PC-3 (cell line): ENCODE data around the gene ARHGAP15. TPM values are rescaled to one million over a fixed set of nuclear protein-coding genes. Genes with fewer than 3 reads are reported as not detected.

Source experiments
- ATAC-seq: fragments of 200-7000 bp; cut with Tn5 transposase; 2 replicates; pipeline ENCODE4 v1.9.1; 2020; ENCODE audit warnings: mild to moderate bottlenecking, moderate library complexity
- BruUV-seq: library from RNA; stranded (reverse); fragments of 400-500 nt; replicated peaks from 2 replicates; lab custom pipeline; 2021; lab: Mats Ljungman, UMichigan
- CTCF ChIA-PET: fragments of 300-600 bp; sonication (Branson Sonifier 250); formaldehyde crosslinking; loops from one replicate; lab custom pipeline; 2022; ENCODE audit warnings: antibody characterized with exemption; lab: Charles Lee
- POLR2A ChIA-PET: fragments of 300-600 bp; sonication (Branson Sonifier 250); formaldehyde crosslinking; loops from one replicate; lab custom pipeline; 2022; ENCODE audit warnings: antibody characterized with exemption; ENCODE audit not compliant: unreplicated experiment; lab: Charles Lee
- DNase-seq: peaks from one replicate; pipeline ENCODE4 v3.0.0-alpha.2; 2015
- H2AFZ ChIP-seq: fragments of 300-600 bp; sonication (generic); 2 replicates; pipeline ENCODE4 v1.6.0; 2016; ENCODE audit warnings: antibody characterized with exemption, low read length
- H3F3A ChIP-seq: fragments of 300-600 bp; sonication (generic); one replicate; pipeline ENCODE4 v1.6.0; 2017; ENCODE audit warnings: antibody characterized with exemption, low read length, control low read depth, mild to moderate bottlenecking; ENCODE audit not compliant: unreplicated experiment
- H3K27ac ChIP-seq: fragments of 300-600 bp; sonication (generic); 2 replicates; pipeline ENCODE4 v1.5.1; 2016; ENCODE audit warnings: mild to moderate bottlenecking, low read length
- H3K27me3 ChIP-seq: fragments of 300-600 bp; sonication (generic); 2 replicates; pipeline ENCODE4 v1.6.1; 2016; ENCODE audit warnings: low read length, mixed read lengths
- H3K36me3 ChIP-seq: fragments of 300-600 bp; sonication (generic); 2 replicates; pipeline ENCODE4 v1.6.1; 2016; ENCODE audit warnings: low read depth, mixed run types, low read length, mixed read lengths
- H3K4me1 ChIP-seq: fragments of 300-600 bp; sonication (generic); 2 replicates; pipeline ENCODE4 v1.5.1; 2016; ENCODE audit warnings: low read length; ENCODE audit not compliant: insufficient read depth
- H3K4me2 ChIP-seq: fragments of 300-600 bp; sonication (generic); 2 replicates; pipeline ENCODE4 v1.6.0; 2016; ENCODE audit warnings: low read length
- H3K4me3 ChIP-seq: fragments of 300-600 bp; sonication (generic); 2 replicates; pipeline ENCODE4 v1.5.1; 2016; ENCODE audit warnings: mild to moderate bottlenecking, low read length, mixed read lengths
- H3K79me2 ChIP-seq: fragments of 300-600 bp; sonication (generic); 2 replicates; pipeline ENCODE4 v1.6.1; 2017; ENCODE audit warnings: low read length, mixed read lengths
- H3K9ac ChIP-seq: fragments of 300-600 bp; sonication (generic); 2 replicates; pipeline ENCODE4 v1.6.0; 2016; ENCODE audit warnings: mild to moderate bottlenecking, low read length
- H3K9me2 ChIP-seq: fragments of 300-600 bp; sonication (generic); replicated peaks from 2 replicates; pipeline ENCODE4 v1.6.1; 2016; ENCODE audit warnings: mixed run types, low read length, mixed read lengths
- H3K9me3 ChIP-seq: fragments of 300-600 bp; sonication (generic); 2 replicates; pipeline ENCODE4 v1.6.1; 2016; ENCODE audit warnings: low read length, mixed read lengths
- H4K20me1 ChIP-seq: fragments of 300-600 bp; sonication (generic); 2 replicates; pipeline ENCODE4 v1.6.1; 2016; ENCODE audit warnings: low read length, mixed read lengths
- CTCF ChIP-seq: fragments of 300-600 bp; sonication (generic); conservative IDR thresholded peaks from 2 replicates; pipeline ENCODE4 v1.5.1; 2017; ENCODE audit warnings: antibody characterized with exemption, low read depth, mild to moderate bottlenecking, low read length
- EZH2 ChIP-seq: fragments of 300-600 bp; sonication (generic); IDR thresholded peaks from one replicate; pipeline ENCODE4 v1.6.1; 2017; ENCODE audit warnings: antibody characterized with exemption, mild to moderate bottlenecking, low read length; ENCODE audit not compliant: unreplicated experiment
- EZH2phosphoT487 ChIP-seq: fragments of 300-600 bp; sonication (generic); IDR thresholded peaks from 2 replicates; pipeline ENCODE4 v1.6.1; 2018; ENCODE audit warnings: mild to moderate bottlenecking, antibody characterized with exemption, low read length, borderline replicate concordance
- intact Hi-C: fragments of 100-400 bp; cut with micrococcal nuclease; formaldehyde crosslinking; loops from 2 replicates; pipeline ENCODE4 v1.9.0; 2023
- total RNA-seq: library from RNA; depleted of rRNA; stranded (reverse); fragments of >200 nt; gene quantifications from 2 replicates; pipeline ENCODE4 v1.2.3, GENCODE V29; 2014

The ARHGAP15 gene
- total RNA-seq, 1 experiment from 2014 or later, result not detected

GRCh38 chr2:143792602-143793001 is 663.4 kb downstream of the ARHGAP15 start:
- Histone ChIP-seq H3K4me2 (no peak overlapping the region), H3K27ac (no peak overlapping the region), H2AFZ (no peak overlapping the region), H3K79me2 (no peaks in the 10 kb centered on the region), H3F3A (no peaks in the 10 kb centered on the region), H3K27me3 (no peaks in the 10 kb centered on the region), H3K36me3 (no peaks in the 10 kb centered on the region), H4K20me1 (no peaks in the 10 kb centered on the region), H3K4me3 (no peak overlapping the region), H3K9me2 (no peaks in the 10 kb centered on the region), H3K9ac (no peak overlapping the region), H3K4me1 (no peaks in the 10 kb centered on the region), H3K9me3 (no peaks in the 10 kb centered on the region)
- no TSS peak for BruUV-seq
- ChIA-PET CTCF (no interaction called here), POLR2A (no interaction called here)
- DNase-seq (no peak), ATAC-seq (no peak)
- intact Hi-C loops, result no loop called here
- TF ChIP-seq EZH2phosphoT487, result no peak
- TF ChIP-seq EZH2, result no peak
- TF ChIP-seq CTCF, result no peak

GRCh38 chr2:143793381-143793780 is 664.2 kb downstream of the ARHGAP15 start:
- Histone ChIP-seq H3K36me3 (no peaks in the 10 kb centered on the region), H3K9ac (no peak overlapping the region), H3K4me1 (no peaks in the 10 kb centered on the region), H3K79me2 (no peaks in the 10 kb centered on the region), H3K9me3 (no peaks in the 10 kb centered on the region), H3K4me2 (no peak overlapping the region), H2AFZ (no peak overlapping the region), H3K27me3 (no peaks in the 10 kb centered on the region), H3K4me3 (no peak overlapping the region), H3F3A (no peaks in the 10 kb centered on the region), H3K27ac (no peak overlapping the region), H4K20me1 (no peaks in the 10 kb centered on the region), H3K9me2 (no peaks in the 10 kb centered on the region)
- DNase-seq (no peak), ATAC-seq (no peak)
- POLR2A ChIA-PET, result no interaction called here
- intact Hi-C loops, result no loop called here
- CTCF ChIA-PET, result no interaction called here
- TF ChIP-seq CTCF (no peak), EZH2 (no peak), EZH2phosphoT487 (no peak)
- no TSS peak for BruUV-seq

GRCh38 chr2:143796051-143796450 is 666.8 kb downstream of the ARHGAP15 start:
- H3K9ac ChIP-seq, result no peak overlapping the region
- H3K4me3 ChIP-seq, result no peak overlapping the region
- intact Hi-C loops, result no loop called here
- DNase-seq (no peak), ATAC-seq (no peak)
- H3K27me3 ChIP-seq, result no peaks in the 10 kb centered on the region
- H3K27ac ChIP-seq, result no peak overlapping the region
- no peak overlapping the region for H3K4me2 ChIP-seq
- TF ChIP-seq EZH2 (no peak), EZH2phosphoT487 (no peak), CTCF (no peak)
- no peaks in the 10 kb centered on the region for H3K36me3 ChIP-seq
- ChIA-PET CTCF (no interaction called here), POLR2A (no interaction called here)
- no peaks in the 10 kb centered on the region for H4K20me1 ChIP-seq
- no peaks in the 10 kb centered on the region for H3K9me2 ChIP-seq
- H3K79me2 ChIP-seq, result no peaks in the 10 kb centered on the region
- no peaks in the 10 kb centered on the region for H3K4me1 ChIP-seq
- BruUV-seq, result no TSS peak
- H2AFZ ChIP-seq, result no peak overlapping the region
- H3K9me3 ChIP-seq, result no peaks in the 10 kb centered on the region
- H3F3A ChIP-seq, result no peaks in the 10 kb centered on the region
